SW 1271 (cell line): ENCODE measurements around the gene NCOR1.
"Not testable (repeated sequence)": the region's sequence is repeated elsewhere in the genome, so short reads cannot be mapped to it uniquely, and the experiment has no call there.

Source experiments
- DNase-seq, 2 experiments: peaks; one replicate each; lab custom pipeline; 2025; lab: John Stamatoyannopoulos, UW

The NCOR1 gene

DNA sequence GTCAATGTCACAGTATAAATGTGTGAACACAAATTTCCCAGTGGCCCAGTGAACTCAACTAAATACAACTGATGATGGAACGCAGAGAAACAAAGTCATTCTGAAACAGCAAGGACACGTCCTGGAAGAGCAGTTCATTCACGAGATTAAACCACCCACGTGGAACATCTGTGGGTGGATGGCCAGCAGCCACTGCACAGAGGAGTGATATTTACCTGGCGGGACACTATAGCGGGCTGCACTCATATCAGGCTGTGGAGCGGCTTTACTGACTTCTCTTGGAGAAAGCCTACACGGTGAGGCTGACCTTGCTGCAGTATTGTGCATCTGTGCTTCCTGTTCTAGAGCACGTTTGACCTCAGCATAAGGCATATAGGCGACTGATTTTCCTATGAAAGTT, 128.4 kb downstream of the NCOR1 start:
- DNase-seq: no peak

DNA sequence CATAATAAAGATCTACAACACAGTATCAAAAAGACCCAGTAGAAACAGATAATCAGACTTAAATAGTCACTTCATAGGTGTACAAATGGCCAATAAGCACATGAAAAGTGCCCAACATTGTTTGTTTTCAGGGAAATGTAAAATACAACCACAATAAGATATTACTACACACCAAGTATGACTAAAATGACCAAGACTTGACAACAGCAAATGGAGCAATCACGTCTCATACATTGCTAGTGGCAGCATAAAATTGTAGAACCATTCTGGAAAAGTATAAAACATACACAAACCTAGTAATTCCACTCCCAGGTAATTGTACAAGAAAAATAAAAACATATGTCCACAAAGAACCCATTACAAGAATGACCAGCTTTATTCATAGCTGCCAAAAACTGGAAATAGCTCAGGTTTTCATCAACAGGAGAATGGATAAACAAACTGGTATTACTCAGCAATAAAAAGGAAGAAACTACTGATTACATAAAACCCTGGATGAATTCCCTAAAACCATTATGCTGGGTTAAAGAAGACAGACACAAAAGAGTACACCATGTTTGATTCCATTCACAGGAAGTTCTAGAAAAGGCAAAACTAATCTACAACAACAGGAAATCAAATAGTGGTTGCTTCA, 130.2 kb downstream of the NCOR1 start:
- no peak for DNase-seq

DNA sequence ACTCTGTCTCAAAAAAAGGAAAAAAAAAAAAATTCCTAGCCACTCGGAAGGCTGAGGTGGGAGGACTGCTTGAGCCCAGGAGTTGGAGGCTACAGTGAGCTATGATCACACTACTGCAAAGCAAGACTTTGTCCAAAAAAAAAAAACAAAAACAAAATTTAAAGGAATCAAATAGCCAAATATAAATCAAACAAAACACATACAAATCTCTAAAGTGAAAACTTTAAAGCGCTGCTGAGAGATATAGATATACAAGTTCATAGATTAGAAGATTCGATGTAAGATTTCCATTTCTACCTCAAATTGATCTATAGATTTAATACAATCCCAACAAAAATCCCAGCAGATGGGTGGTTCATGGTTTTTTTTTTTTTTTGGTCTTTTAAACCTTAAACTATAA, 132.1 kb downstream of the NCOR1 start:
- no peak for DNase-seq

DNA sequence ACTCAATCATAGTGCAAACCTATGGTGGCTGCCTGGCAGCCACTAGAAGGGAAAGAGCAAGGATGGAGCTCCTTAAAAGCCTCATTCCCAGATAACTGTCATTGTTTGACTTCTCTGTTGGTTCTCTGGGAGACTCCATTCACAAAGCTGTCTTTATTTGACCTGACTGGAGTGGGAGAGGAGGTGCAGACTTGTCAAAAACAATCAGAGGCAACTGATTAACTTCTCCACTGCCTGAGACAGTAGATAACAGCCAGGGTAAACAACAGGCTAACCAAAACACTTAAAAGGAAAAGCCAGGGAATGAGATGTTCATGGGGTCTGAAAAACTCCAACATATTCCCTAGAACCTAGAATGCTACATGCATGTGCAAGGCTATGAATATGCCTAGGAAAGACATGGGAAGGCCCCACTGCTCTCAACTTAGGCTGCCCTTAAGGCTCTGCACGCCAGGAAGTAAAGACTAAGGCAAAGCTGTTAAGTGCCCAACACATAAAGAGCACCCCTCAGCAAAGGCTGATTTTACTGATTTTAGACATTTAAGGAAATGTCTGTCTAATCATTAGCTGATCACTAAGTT, 133.7 kb downstream of the NCOR1 start:
- no peak for DNase-seq

DNA sequence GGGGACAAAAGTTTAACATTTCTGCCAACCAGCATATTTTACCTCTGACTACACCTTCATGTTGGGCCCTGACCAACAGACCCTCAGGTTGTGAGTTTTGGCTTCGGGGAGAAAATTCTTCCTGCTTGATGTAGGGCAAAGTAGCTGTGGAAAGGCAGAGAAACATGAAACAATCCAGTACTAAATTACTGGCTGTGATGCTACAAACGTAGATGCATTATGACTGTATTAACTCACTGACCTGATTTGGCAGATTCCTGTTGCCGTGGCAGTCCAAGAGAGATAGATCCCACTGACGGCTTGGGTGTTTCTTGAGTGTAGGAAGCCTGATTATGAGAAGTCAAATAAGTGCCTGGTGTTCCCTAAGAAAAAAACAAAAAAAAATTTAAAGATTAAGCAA, 135.0 kb downstream of the NCOR1 start:
- DNase-seq: no peak

DNA sequence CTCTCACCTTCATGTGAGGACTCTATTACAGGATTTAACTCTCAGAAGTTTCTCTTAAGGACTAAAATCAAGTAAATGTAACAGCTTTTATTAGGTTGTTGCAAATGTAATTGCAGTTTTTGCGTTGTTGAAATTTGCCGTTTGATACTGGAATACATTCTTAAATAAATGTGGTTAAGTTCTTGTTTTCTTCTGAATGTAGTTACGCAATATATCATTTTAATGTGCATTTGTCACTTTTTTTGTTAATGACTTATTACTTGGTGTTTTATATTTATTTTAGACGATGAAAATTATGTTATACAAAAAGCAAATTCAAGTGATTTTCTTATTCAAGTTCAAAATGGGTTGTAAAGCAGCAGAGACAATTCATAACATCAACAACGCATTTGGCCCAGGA, 139.4 kb downstream of the NCOR1 start:
- DNase-seq: no peak

DNA sequence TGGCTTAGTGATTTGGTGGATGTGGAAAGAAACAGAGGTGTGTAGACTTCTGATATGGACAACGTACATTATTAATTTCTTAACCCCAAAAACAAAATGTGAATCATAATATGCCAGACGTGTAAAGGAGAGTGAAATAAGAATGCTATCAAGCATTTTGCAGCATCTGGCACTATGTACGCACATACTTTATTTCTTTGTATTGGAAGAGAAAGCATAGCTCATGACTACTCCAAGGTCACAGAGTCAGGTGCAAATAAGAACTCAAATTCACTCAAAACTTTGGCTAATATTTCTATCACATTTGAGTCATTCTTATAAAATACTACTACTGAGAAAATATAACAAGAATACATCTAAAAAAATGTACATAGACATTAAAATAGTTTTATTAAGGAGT, 140.9 kb downstream of the NCOR1 start:
- DNase-seq: no peak

DNA sequence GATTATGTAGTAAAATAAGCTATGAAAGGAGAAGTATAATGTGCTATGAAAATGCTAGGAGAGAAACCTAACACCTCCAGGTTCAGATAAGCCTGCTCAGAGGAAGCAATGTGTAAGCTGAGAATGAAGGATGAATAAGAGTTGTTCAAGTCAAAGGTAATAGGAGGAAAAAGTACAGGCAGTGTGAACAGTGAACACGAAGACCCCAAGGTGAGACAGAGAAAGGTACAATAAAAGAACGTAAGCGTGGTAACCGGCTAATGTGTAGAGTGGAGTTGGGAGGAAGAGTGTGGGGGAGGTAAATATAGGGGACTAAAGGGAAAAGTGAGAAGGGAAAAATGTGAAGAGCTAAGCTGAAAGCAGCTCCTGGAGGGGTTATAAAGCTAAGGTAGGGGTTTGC, 141.5 kb downstream of the NCOR1 start:
- DNase-seq: no peak

DNA sequence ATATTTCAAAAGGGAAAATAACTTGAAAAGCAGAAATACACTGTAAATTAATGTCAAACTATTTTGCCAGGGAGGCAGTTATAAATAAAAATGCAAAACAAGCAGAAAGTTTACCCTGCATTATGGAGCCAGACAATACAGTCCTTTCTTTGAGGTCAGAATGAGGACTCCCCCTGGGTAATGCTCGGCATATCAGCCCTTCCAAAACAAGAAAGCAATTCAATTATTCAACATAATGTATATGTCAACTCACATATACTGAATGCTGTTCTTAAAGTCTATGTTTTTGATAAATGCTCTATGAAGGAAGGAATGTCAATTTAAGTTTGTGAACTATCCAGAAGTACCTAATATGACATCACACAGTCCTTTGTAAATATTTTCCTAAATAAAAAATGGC, 143.3 kb downstream of the NCOR1 start:
- DNase-seq: no peak

DNA sequence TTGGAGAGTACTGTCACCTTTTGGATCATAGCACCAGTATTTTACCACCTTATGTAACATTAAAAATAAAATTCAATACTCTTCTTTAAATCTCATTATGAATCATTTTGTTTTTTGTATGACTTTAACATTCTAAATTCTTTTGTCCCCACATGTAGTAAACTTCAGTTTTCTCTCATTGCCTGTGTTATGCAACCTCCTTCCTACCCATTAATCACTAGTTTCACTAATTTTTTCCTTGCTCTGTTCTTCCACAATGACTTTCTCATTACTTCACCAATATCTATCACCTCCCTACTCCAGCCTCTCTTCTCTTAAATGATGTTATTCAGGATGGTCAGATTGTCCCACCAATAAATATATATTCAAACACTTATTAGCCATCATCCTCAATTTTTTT, 147.0 kb downstream of the NCOR1 start:
- DNase-seq: no peak

DNA sequence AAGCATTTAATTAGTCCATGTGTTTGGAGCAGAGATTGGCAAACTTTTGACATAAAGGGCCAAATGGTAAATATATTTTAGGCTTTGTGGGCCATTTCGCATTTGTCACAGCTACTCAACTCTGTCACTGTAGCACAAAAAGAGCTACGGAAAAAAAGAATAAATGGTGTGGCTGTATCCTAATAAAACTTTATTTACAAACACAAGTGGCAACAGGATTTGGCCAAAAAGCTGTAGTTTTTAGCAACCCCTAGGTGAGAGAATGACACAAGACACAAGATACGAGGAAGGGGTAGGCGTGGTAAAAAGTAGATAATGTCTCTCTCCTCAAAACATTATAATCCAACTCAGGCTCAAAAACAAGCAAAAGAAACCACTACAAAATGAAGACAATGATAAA, 149.2 kb downstream of the NCOR1 start:
- no peak for DNase-seq

DNA sequence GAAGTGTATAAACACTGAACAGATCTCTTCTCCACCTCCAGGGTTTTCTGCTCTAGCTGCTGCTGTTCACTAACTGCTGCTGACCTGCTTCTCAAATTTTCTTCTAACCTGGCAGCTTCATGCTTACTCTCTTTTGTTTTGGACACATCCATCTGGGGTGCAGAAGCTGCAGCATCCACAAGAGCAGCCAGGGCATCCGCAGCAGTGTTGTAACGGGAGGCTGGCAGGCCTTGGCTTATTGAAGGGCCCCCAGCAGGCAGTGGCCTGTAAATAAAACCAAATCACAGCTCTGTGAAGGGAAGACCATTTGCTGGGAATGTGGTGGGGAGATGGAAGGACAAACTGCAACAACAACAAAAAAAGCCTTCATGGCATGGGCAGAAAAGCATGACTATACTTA, 153.7 kb downstream of the NCOR1 start:
- no peak for DNase-seq

DNA sequence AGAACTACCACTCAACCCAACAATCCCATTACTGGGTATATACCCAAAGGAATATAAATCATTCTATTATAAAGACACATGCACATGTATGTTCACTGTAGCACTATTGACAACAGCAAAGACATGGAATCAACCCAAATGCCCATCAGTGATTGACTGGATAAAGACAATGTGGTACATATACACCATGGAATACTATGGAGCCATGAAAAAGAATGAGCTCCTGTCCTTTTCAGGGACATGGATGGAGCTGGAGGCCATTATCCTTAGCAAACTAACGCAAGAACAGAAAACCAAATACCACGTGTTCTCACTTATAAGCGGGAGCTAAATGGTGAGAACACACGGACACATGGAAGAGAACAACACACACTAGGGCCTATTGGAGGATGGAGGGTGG, 160.2 kb downstream of the NCOR1 start:
- DNase-seq: not testable (repeated sequence)

DNA sequence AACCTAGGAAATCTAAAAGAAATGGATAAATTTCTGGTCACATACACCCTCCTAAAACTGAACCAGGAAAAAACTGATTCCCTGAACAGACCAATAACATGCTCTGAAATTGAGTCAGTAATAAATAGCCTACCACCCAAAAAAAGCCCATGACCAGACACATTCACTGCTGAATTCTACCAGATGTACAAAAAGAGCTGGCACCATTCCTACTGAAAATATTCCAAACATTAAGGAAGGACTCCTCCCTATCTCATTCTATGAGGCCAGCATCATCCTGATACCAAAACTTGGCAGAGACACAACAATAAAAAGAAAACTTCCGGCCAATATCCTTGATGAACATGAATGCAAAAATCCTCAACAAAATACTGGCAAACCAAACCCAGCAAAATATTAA, 162.8 kb downstream of the NCOR1 start:
- no peak for DNase-seq

DNA sequence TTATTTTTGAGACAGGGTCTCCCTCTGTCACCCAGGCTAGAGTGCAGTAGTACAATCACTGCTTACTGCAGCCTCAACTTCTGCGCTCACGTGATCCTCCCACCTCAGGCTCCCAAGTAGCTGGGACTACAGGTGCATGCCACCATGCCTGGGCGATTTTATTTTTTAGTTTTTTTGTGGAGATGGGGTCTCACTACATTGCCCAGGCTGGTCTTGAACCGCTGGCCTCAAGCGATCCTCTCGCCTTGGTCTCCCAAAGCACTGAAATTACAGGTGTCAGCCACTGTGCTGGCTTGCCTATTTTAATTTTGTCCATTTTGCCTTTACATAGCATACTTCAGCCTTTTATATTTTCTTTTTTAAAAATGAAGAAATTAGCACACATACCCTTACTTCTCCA, 164.5 kb downstream of the NCOR1 start:
- no peak for DNase-seq

DNA sequence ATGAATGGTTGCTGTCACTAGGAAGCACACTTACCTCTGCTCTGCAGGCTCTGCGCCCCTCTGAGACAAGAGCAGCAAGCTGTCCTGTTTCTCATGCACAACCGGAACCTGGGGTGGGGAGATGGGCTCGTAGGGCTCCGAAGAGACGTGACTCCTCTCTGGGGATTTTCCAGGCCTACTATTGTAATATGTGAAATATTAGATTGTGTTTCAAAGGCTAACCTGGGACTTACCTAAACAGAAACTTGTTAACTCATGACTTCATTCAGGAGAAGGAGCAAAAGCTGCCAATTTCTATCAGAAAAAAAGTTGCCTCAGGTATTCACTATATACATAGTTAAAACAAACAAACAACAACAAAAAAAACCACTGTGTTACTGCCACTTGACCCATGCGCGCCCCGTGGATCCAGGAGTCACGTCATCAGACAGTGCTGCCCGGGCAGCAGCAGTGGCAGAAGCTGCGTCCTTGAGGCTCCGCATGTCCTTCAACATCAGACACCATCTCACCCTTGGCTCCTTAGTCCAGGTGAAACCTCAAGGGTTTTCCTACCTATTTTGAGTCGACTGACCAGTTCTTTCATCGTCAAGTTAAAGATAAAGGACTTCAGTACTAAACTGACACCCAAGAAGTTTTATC, 166.4 kb downstream of the NCOR1 start:
- no peak for DNase-seq

DNA sequence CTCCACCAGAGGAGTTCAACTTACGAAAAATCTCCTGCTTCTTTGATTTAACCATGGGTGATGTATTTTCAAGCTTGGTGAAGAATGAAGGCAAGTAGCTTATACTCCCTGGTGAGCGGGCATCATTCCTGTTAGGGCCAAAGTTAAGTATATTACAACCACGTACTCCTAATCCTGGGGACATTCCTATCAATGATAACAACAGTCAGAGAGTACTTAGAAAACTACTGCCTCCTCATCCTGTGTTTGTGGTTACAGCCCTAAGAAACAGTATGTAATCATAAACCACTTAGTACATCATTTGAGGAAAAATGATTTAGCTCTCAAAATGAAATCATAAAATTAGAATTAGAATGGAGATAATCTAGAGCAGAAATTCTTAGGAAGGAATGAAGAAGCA, 168.4 kb downstream of the NCOR1 start:
- DNase-seq: no peak

DNA sequence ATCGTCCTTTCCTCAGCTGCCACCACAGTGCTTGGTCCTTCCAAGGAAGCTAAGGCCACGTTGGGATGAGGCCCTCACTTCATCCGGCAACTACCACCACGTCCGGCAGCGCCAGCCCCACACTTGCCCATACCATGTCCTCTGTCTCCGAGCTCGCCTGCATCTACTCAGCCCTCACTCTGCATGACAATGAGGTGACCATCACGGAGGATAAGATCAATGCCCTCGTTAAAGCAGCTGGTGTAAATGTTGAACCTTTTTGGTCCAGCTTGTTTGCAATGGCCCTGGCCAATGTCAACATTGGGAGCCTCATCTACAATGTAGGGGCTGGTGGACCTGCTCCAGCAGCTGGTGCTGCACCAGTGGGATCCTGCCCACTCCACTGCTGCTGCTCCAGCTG, 170.8 kb downstream of the NCOR1 start:
- no peak for DNase-seq

DNA sequence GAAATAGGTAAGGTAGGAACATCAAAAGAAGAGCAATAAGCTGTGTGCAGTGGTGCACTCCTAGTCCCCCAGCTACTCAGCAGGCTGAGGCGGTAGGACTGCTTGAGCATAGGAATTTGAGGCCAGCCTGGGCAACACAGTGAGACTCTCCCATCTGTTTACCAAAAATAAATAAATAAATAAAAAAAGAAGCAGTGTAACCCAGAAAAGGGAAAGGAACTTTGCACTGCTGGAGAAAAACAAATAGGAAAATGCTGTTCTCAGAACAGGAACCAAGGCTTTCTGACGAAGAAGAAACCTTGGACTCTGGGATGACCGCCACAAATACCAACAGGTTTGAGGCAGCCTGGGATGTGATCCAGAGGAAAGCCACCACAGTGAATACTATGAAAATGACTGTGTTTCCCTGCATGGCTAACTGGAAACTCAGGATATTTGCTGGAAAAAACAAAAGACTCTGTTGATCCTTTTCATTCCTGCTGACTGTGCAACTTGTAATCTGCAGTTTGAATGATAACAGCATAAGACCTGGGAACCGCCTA, 174.6 kb downstream of the NCOR1 start:
- DNase-seq: no peak

DNA sequence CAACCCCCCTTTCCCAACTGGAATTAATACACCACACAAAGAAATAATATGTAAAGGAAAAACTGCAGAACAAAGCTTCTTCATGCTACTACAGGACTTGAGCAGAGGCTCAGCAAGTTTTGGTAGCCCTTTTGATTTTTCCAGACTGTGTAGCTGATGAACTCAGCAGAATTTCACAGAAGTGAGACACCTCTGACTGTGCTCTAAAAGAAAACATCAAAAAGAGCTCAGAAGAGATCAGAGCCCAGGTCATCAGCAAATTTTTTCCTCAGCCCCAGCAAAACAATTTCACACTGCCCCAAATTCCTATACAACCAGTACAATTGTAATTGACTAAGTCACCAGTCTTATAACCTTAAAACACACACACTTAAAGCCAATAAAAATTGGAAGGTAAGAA, 177.7 kb downstream of the NCOR1 start:
- no peak for DNase-seq

DNA sequence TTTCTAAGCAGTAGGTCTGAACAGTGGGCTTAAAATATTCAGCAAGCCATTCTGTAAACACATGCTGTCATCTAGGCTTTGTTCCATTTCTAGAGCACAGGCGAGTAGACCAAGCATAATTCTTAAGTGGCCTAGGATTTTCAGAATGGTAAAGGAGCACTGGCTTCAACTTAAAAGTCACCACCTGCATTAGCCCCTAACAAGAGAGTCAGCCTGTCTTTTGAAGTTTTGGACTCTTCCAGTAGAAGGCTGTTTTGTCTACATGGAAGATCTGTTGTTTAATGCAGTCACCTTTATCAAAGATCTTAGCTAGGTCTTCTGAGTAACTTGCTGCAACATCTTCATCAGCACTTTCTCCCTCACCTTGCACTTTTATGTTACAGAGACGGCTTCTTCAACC, 179.1 kb downstream of the NCOR1 start:
- no peak for DNase-seq

DNA sequence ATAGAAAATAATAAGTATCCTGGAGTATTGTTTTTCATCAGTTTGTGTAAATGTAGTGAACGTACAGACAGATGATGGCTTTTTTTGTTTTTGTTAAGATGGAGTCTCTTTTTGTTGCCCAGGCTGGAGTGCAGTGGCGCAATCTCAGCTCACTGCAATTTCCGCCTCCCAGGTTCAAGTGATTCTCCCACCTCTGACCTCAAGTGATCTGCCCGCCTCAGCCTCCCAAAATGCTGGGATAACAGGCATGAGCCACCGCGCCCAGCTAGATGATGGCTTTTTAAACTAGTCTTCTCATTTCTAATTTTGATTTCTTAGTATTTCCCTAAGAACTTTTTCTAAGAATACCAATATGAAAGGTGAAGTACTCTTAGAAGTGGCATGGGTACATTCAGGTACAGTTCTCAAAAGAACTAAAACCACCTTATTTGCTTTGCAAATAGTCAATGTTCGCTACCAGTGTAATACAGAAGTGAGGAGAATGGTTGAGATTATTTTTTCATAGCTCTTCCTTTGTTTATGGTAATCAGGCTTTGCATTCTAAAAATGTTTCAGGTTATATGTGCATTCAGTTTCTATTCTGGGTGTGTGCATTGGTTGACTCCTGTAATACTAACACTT, 181.5 kb downstream of the NCOR1 start:
- DNase-seq: no peak
